ENCODE results near the gene USP48. TPM values are rescaled to one million over a fixed set of nuclear protein-coding genes. Genes with fewer than 3 reads are reported as not detected.

The USP48 gene
- total RNA-seq (10 to 100 TPM; 33.0 to 45.0 (median 37.0) TPM), polyA plus RNA-seq (10 to 100 TPM; 13.8 to 24.1 TPM)
- long read RNA-seq, donor 1, full-length matches to known transcripts: 23 of 79 reads
- long read RNA-seq, donor 1, partial matches to known transcripts: 37 of 79 reads
- long read RNA-seq, donor 1, other reads (novel, unspliced or antisense): 19 of 79 reads
- long read RNA-seq, donor 2, full-length matches to known transcripts: 14 of 72 reads
- long read RNA-seq, donor 2, partial matches to known transcripts: 47 of 72 reads
- long read RNA-seq, donor 2, other reads (novel, unspliced or antisense): 11 of 72 reads
- long read RNA-seq, donor 3, full-length matches to known transcripts: 40 of 284 reads
- long read RNA-seq, donor 3, partial matches to known transcripts: 209 of 284 reads
- long read RNA-seq, donor 3, other reads (novel, unspliced or antisense): 35 of 284 reads

GRCh38 chr1:21782868-21783678 lies at the start of gene USP48:
TSS of gene USP48 (minus strand) at chr1:21783149. CDS start at chr1:21782957, 192 bp downstream.
- peaks cover 0 to 3% (median 0%) of the 10 kb centered on the region in 11 donors for H3K9me3 ChIP-seq
- H3K4me3 ChIP-seq: peak within 1 kb of the TSS; percentile 80 to 98 (median 94)
- peak; percentile 97 to 99 (median 97) for ATAC-seq
- DNase-seq: peak; percentile 98 to 99
- H3K36me3 ChIP-seq: no peaks in the 10 kb centered on the region
- intact Hi-C loops (cut with DNase I): loop anchor here in 2 of 10 donors (10.0 kb wide), 1 partner anchor 182 kb away; no protein-coding TSS in a partner anchor
- H3K4me1 ChIP-seq: peaks cover 4 to 35% (median 22%) of the 10 kb centered on the region in 9 donors
- TF ChIP-seq CTCF (IDR thresholded peaks at IDR 0.05): no peak
- peak within 1 kb of the TSS; percentile 92 to 100 (median 99) for H3K27ac ChIP-seq
- 0% methylated on average over 77 to 82 of the region's 82 CpGs for WGBS, 2 donors
- no peaks in the 10 kb centered on the region for H3K27me3 ChIP-seq

GRCh38 chr1:21831454-21831970 lies 48.6 kb upstream of the USP48 start:
- intact Hi-C loops (cut with DNase I): no loop called here
- no peak overlapping the region for H3K4me3 ChIP-seq
- peak in 2 of 8 donors; percentile 2 to 7 for ATAC-seq
- H3K27ac ChIP-seq: no peak overlapping the region
- DNase-seq: no peak
- H3K9me3 ChIP-seq: peaks cover 0 to 9% (median 0%) of the 10 kb centered on the region in 11 donors
- peaks cover 36 to 100% (median 95%) of the 10 kb centered on the region in 9 donors for H3K36me3 ChIP-seq
- H3K27me3 ChIP-seq: no peaks in the 10 kb centered on the region
- TF ChIP-seq CTCF (IDR thresholded peaks at IDR 0.05): no peak
- 83 to 93% methylated on average over 14 of the region's 14 CpGs for WGBS, 2 donors
- no peaks in the 10 kb centered on the region for H3K4me1 ChIP-seq

GRCh38 chr1:21830792-21831453 lies 48.0 kb upstream of the USP48 start:
- DNase-seq: no peak
- Histone ChIP-seq H3K27me3 (no peaks in the 10 kb centered on the region), H3K4me1 (no peaks in the 10 kb centered on the region), H3K36me3 (peaks cover 36 to 100% (median 95%) of the 10 kb centered on the region in 9 donors), H3K27ac (no peak overlapping the region), H3K9me3 (peaks cover 0 to 9% (median 0%) of the 10 kb centered on the region in 11 donors), H3K4me3 (no peak overlapping the region)
- no peak for TF ChIP-seq CTCF (IDR thresholded peaks at IDR 0.05)
- intact Hi-C loops (cut with DNase I): no loop called here
- peak in 2 of 8 donors; percentile 17 to 21 for ATAC-seq
- WGBS, 2 donors: 93 to 96% methylated on average over 23 of the region's 23 CpGs

All from heart right ventricle (tissue), 16 donors.